HG03469 (cell line): ENCODE measurements around the gene AP2M1.

Source experiments
- ATAC-seq: cut with Tn5 transposase; IDR thresholded peaks from one replicate; pipeline ENCODE4 v1.9.1; 2021; ENCODE audit warnings: mild to moderate bottlenecking, moderate library complexity, moderate number of reproducible peaks; ENCODE audit not compliant: unreplicated experiment

The AP2M1 gene

GRCh38 chr3:184218814-184219213 lies 44.2 kb downstream of the AP2M1 start:
- ATAC-seq, result no peak

- no peak for ATAC-seq
These were observed 47.9 kb downstream of the AP2M1 start for GRCh38 chr3:184222521-184222920.

GRCh38 chr3:184223946-184224345 lies 49.3 kb downstream of the AP2M1 start:
- ATAC-seq, result no peak

- ATAC-seq, result no peak
These were observed 52.9 kb downstream of the AP2M1 start for GRCh38 chr3:184227481-184227935.

GRCh38 chr3:184228376-184229137 lies 53.9 kb downstream of the AP2M1 start:
- ATAC-seq, result no peak

GRCh38 chr3:184229394-184230080 lies 54.9 kb downstream of the AP2M1 start, which contains the start of gene VWA5B2:
TSS of gene VWA5B2 (plus strand) at chr3:184229585. CDS start at chr3:184230529, 944 bp downstream.
- ATAC-seq, result peak; percentile 62

GRCh38 chr3:184230081-184230602 lies 55.5 kb downstream of the AP2M1 start:
- ATAC-seq, result no peak

GRCh38 chr3:184230603-184231528 lies 56.2 kb downstream of the AP2M1 start:
- no peak for ATAC-seq

- no peak for ATAC-seq
These were observed 57.0 kb downstream of the AP2M1 start for GRCh38 chr3:184231671-184232070.

GRCh38 chr3:184233127-184233843 lies 58.6 kb downstream of the AP2M1 start:
- ATAC-seq, result no peak
